ENCODE measurements around the gene KDM1A.

KDM1A gene

GRCh38 chr1:22972760-22973159 is 46.5 kb upstream of the KDM1A start, which contains the start of gene LACTBL1:
Gene LACTBL1, minus strand, starts transcription at chr1:22972866. Its CDS starts 550 bp downstream, at chr1:22972316.
- no peak for ATAC-seq

GRCh38 chr1:22975694-22976093 is 43.6 kb upstream of the KDM1A start:
- ATAC-seq = no peak
- no peak for TF ChIP-seq SNAI2 (CRISPR knock-in tag; IDR thresholded peaks at IDR 0.05)
- no peak for TF ChIP-seq CREB5 (CRISPR knock-in tag; IDR thresholded peaks at IDR 0.05; ENCODE audit: low read depth)
- no peak for TF ChIP-seq GLIS3 (CRISPR knock-in tag; IDR thresholded peaks at IDR 0.05)
- no peak for TF ChIP-seq ZC3H10 (CRISPR knock-in tag; IDR thresholded peaks at IDR 0.05)
- no peak for TF ChIP-seq ZNF70 (CRISPR knock-in tag; IDR thresholded peaks at IDR 0.05)
- no peak for TF ChIP-seq ARNTL (CRISPR knock-in tag; IDR thresholded peaks at IDR 0.05; ENCODE audit: borderline replicate concordance, low read depth)
- TF ChIP-seq CSRNP3 (CRISPR knock-in tag; IDR thresholded peaks at IDR 0.05) = no peak

More at GRCh38 chr1:22972760-22973159, 46.5 kb upstream of the KDM1A start, which contains the start of gene LACTBL1:
- TF ChIP-seq TSHZ2 (CRISPR knock-in tag; IDR thresholded peaks at IDR 0.05) (no peak), TCF4 (CRISPR knock-in tag; IDR thresholded peaks at IDR 0.05; ENCODE audit: borderline replicate concordance) (no peak), OSR1 (CRISPR knock-in tag; IDR thresholded peaks at IDR 0.05) (no peak), CSDC2 (CRISPR knock-in tag; IDR thresholded peaks at IDR 0.05) (no peak), PATZ1 (CRISPR knock-in tag; IDR thresholded peaks at IDR 0.05; ENCODE audit: borderline replicate concordance) (no peak), ISL1 (CRISPR knock-in tag; IDR thresholded peaks at IDR 0.05) (no peak), ZC3H10 (CRISPR knock-in tag; IDR thresholded peaks at IDR 0.05) (no peak), CREB5 (CRISPR knock-in tag; IDR thresholded peaks at IDR 0.05; ENCODE audit: low read depth) (no peak), CSRNP3 (CRISPR knock-in tag; IDR thresholded peaks at IDR 0.05) (no peak), GLIS3 (CRISPR knock-in tag; IDR thresholded peaks at IDR 0.05) (no peak), ZFP3 (CRISPR knock-in tag; IDR thresholded peaks at IDR 0.05) (no peak), SNAI2 (CRISPR knock-in tag; IDR thresholded peaks at IDR 0.05) (no peak), POU6F1 (CRISPR knock-in tag; IDR thresholded peaks at IDR 0.05; ENCODE audit: borderline replicate concordance, low read depth) (no peak), BACH2 (CRISPR knock-in tag; IDR thresholded peaks at IDR 0.05; ENCODE audit: borderline replicate concordance) (no peak), ESRRG (CRISPR knock-in tag; IDR thresholded peaks at IDR 0.05) (no peak), ZNF565 (CRISPR knock-in tag; conservative IDR thresholded peaks at IDR 0.05; ENCODE audit: low read depth) (no peak)

Data from SK-N-SH treated with all-trans-retinoic acid at 6 μM for 48 hours (cell line).